GM21528 (cell line): Measurements from ENCODE around the gene CSF1R.

Experiments used
- ATAC-seq: cut with Tn5 transposase; IDR thresholded peaks from one replicate; pipeline ENCODE4 v1.9.1; 2021; ENCODE audit warnings: mild to moderate bottlenecking, moderate library complexity; ENCODE audit not compliant: unreplicated experiment, low FRiP score

Gene CSF1R

DNA sequence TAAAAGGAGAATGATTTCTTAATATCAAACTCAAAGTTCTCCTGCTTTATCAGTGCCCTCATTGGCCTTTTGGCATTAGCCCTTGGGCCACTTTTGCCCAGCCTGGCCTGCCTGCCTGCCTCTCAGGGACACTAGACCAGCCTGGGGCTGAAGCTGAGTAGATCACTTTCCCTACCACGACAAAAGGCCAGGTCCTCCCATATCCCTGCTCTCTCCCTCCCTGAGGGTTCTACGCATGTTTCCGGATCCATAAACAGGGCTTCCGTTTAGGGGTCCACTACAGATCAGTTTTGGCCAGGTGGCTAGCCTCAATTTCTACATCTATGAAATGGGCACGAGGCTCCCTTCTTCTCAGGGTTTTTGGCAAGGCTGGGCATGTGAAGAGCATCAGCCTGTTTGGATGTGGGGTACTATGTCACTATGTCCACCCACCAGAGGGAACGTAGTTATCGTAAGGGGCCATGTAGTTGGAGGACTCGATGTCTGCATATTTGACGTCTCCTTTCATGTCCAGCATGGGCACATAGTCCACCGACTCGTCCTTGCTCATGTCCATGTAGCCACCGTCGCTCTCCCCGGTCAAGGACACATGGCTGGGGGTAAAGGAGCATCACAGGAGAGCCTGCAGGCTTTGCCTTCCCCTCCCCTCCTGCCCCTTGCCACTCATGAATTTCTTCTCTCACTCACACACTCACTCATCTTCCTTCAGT, 35.2 kb upstream of the CSF1R start:
- ATAC-seq: no peak

DNA sequence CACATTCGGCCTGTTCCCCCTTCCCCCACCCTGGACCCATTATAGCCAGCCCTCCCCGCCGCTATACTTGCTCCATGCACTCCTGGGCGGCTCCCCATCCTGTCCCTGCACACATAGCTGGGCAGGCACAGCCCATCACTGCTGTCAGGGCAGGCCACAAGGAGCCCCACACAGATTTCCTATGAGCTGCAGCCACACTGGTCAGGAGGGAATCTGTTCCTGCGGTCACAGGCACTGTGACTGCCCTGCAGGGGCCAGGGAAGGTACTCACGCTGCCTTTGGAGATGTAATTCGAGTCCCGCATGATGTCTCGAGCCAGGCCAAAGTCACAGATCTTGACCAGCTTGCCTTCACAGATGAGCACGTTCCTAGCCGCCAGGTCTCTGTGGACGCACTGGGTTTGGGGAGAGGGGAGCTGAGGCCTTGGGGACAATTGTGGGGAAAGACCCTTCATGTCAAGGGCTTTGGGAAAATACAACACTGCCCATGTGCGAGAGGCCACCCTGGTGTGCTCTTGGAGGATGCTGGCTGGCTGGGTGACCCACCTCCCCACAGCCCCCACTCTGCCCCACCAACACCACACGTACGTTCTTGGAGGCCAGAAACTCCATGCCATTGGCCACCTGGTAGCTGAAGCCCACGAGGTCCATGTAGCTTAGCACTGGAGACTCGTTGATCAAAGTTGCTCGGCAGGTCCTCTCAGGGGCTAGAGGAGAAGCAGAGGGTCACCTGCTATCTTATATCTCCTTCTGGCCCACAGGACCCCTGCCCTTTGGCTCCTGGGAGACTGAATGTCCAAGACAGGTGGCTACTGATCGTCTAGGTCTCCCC, 34.5 kb upstream of the CSF1R start:
- no peak for ATAC-seq

DNA sequence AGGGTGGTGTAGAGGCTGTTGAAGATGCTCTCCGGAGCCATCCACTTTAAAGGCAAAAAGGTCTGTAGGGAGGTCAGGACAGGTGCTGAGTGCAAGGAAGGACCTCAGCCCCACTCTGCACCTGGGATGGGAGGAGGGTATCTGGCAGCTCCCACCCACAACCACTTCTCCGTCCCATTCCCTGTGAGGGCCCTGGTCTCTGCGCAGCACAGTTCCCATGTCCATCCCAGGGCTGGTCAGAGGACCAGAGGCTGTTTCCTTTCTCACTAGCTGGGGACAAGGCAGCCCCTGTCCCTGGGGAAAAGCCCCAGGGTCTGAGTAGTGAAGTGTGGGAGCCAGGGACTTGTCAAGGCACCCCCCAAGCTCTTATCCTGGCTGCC, 33.7 kb upstream of the CSF1R start:
- ATAC-seq: no peak

DNA sequence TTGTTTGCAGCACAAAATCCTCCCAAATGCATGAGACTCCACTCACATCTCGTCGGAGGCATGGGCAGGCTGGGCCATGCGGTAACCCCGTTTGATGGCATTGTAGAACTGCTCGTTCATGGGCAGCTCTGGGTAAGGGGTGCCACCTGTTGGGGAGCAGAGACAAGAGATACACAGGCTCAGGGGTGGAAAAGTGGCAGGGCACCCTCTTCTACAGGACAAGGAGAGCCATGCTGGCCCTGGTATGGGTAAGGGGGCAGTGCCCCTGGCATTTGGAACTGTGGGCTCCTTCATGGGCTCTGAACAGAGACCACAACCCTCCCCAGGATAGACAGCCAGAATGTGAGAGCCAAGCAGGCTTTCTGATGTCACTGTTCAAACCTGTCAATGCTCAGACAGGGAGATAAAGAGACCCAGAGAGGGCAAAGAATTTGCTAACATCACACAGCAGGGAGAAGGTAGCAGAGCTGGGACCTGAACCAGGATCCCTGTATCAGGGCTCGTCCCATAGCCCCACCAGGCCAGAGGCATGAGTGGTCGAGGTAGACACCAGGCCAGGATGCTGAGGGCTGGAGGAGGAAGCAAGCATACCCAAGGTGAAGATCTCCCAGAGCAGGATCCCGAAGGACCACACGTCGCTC, 33.2 kb upstream of the CSF1R start:
- no peak for ATAC-seq

DNA sequence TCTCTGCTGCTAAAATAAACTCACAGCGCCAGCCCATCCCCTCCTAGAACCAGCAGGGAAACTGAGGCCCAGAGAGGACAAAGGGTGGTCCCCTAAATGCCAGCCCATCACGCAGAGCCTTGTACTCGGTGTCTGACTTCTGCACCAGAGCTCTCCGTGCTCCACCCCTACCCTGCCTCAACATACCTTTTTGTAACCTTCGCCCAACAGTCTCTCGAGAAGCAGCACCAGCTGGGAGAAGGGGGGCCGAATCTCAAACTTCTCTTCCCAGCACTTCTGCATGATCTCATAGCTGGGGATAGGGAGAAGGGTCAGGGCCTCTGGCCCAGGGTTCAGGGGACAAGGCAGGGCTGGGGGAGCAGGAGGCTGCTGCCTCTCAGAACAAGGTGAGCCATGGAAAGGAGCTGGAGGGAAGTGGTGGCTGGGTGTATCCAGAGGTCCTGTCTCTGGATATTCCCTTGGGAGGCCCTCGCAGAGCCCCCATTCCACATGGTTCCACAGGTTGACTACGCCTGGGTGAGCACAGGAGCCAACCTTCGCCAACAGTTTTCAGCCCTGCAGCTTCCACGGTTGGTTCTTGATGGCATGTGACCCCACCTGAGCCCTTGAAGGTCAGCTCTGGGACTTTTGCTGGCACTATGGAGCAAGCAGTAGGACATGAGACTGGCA, 32.3 kb upstream of the CSF1R start:
- ATAC-seq: no peak

DNA sequence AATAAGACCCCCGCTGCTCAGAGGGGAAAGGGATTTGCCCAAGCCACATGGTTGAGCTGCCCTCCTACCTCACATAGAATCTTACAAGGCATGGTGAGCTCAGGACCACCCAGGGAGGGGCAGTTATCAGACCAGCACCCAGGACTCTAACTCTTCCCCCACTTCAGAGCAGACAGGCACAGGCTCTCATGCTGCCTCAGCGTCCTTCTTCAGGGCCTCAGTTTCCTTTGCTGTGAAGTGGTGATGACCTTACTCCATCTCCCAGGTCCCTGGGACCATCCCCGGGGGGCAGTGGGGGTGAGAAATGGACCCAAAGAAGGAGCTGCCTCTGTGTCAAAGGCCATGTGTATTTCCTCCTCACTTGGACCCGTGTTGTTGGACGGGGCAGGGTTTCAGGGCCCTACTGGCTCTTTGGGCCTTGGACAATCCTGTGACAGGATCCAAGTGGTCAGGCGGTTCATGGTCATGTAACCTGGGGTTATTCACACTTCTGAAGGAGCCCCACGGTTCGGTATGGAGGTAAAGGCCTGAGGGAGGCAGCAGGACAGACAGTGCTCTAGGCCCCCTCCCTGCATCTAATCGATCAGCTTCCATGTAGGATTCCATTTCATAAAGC, 31.7 kb upstream of the CSF1R start:
- ATAC-seq: no peak

DNA sequence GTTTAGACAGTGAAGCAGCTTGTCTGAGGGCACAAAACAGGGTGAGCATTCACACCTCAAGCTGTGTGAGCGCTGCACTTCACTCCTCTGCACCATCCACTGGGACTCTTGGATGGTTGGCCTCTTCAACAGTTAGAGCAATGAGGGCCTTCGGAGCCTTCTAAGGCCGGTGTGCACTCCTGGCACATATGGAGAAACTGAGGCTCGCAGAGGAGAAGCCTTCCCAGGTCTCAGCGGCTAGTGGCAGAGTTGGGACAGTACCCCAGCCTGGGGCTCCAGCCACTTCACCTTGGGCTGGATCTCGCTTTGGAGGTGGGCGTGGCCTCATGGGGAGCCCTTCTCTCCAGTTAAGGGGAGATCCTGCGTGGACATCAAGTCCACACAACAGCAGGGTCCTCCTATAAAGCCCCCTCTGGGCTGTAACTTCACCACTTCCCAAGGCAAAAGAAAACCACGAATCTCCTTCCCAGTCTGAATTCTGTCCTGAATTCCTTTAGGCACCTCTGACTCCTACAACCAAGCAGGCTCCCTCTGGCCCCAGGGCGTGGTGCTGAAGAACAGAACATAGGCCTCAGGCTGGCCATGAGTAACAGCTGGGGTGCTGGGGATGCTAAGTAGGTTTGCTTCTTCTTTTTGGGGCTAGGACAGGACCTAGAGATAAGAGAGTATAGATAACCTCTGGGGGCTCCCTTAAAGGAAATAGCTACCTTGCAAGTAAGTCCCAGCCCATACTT, 30.5 kb upstream of the CSF1R start:
- ATAC-seq: no peak

DNA sequence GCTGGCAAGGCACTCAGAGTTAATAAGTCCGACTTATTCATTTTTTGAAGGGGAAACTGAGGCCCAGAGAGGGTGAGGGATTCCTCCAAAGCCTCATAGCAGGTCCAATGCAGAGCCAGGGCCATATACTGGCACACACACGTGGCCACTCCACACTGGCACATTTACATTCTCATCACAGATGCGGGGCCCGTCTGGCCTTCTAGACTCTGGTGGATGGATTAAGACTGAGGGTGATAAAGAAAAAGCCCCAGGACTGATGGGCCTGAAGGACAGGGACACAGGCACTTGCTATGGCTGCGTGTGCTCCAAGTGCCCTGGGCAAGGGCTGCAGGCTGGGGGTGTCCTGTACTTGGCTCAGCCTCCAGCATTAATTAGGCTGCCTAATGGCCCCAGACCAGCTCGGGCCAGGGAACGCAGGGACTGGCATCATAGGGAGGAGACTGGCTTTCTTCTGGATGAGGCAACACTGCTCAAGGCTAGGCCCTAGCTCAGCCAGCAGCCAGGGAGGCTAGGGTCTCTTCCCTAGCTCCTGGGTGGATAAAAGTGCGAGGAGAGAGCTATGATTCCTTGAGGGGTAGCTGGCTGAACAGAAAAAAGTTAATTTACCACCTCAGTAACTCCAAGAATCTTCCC, 28.5 kb upstream of the CSF1R start:
- no peak for ATAC-seq

DNA sequence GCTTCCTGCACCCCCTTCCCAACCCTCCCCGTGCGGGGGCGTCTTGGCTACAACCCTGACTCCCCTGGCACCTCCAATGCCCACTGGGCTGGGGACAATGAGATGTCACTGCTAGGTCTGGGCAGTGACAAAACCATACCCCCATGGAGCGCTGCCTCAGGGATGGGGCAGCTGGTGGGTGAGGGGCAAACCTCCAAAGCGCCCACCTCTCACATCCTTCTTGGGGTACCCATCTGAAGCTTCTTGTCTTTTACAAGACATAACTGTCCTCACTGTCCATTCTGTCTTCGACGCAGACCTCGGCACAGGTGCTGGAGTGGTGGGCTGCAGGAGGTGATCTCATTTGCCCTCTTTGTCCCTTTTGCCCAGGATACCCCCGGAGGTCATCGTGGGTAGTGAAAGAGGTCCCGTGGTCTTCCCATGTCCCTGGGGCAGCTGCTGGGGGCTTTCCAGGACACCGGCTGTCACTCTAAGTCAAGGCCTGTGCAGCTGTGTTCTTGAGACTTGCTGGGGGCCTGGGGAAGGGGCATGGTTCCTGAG, 27.8 kb upstream of the CSF1R start:
- ATAC-seq: no peak

DNA sequence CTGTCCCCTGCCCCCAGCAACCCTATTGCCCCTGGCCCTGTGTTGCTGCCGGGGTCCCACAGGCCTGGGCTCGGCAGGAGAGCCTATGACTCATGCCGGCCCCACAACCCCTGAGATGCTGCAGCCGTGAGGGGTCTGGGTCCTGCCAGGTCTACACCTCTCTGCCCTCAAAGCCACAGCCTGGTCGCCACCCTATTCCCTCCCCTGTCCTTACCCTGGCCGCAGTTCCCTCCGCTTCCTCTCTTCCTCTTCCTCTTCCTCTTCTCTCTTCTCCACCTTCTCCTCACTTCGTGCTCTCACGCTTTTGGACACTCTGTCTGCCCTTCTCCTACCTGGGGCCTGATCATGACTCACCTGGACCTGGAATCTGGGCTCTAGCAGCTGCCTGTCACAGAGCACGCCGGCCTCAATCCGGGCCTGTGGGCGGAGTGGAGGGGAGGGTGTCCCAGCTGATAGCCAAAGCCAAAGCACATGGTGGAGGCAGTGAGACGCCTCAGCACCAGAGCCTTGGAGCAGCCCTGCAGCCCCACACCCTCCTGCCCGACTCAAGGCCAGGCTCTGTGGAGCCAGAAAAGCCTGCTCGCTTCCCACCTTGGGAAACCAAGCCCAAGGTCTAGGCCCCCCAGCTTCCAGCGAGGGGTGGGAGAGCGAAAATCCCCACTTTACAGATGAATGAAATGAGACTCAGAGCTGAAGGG, 26.8 kb upstream of the CSF1R start:
- ATAC-seq: no peak

DNA sequence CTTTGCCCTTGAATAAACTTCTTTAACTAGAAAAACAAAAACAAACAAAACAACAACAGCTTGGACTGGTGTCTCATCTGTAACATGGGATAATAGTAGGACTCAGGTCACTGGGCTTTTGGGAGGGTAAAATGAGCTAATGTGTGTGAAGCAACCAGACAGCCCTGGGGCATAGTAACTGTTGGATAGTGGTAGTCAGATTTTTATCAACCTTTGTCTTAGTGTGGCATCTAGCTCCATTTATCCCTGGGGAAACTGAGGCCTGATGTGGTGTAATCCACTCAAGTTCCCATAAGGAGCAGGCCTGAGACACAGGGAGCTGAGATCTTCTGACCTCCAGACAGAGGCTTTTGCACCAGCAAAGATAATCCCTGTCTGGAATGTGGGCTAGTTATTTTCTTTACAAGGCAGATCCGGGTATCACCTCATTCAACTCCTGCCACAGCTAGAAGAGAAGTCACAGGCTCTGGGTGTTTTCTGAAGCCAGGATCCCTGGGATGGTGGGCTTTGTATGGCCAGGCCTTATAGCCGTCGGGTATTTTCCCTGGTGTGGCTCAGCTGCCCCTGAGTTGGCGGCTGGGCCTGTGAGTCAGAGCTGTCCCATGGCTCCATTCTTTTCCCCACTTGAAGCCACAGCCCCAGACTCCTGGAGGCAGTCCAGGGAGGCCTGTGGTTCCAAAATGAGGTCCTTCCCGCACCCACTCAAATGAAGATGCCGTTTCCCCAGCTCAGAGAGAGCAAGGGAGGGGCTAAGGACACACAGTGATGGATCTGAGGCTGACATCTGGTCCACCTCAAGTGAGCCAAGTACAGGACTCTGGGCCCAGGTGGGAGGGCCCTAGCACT, 26.1 kb upstream of the CSF1R start:
- ATAC-seq: no peak

DNA sequence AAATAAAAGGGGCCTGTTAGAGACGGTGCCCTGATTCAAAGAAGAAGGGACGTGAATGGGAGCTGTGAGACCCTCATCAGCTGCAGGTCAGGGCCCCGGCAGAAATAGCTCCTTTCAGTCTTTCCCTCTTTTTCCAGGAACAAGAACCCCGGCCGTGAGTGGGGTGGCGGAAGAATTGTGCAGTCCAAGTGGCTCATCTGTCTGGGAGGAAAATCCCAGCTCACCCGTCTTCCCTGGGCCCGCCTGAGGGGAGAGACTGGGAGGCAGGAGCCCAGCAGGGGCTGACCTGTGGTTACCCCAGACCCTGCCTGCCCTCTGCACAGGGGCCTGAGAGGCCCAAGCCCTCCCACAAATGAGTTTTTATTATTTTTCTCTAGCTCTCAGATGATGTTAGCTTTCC, 24.8 kb upstream of the CSF1R start:
- no peak for ATAC-seq

DNA sequence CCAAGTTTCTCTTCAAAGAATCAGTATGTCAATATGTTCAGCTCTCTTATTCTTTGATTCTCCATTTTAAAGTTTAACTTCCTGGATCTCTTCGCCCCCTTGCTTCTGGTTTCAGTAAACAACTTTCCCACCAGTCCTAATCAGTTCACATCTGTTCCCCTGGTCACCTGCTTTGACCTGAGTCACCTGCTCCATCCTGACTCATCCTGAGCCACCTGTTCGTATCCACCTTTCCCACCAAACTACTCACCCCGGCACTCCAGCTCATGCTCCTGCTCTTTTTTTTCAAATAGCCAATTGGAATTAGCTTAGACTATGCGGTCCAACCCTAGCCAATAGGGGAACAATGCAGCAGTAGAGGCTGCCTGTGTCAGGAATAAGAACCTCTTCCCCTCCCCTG, 23.6 kb upstream of the CSF1R start:
- ATAC-seq: no peak

DNA sequence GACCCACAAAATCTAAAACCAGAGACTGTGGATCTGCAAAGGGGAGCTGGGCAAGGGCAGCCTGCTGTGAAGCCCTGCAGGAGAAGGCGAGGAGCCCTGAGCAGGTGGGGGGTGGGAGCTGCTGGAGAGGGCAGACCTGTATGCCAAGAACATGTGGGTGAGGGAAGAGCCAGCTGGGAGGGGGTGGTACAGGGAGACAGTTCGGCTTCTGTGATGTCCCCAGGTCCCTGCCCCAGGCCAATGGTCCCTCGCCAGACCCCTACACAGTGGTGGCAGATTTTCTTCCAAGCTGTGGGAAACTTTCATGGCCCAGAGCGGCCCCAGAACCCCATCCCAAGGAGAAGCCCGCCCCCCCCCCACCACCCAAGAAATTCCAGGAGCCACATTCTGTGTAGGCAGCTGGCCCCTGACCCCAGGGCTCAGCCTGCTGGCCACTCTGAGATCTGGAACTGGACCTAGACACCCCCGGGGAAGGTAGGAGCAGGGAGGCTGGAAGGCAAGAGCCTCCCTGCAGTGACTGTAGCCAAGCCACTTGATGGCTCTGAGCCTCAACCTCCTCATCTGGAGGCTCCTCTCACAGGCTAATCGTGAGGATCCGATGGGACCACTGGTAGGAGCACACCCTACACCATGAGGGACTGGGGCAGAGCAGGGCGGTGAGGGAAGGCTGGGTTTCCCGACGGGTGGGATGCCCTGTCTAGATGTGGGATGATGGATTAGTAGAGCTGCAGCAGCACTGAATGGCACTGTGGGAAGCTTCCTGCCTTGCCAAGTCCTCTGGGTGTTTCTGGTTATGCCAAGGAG, 22.6 kb upstream of the CSF1R start:
- ATAC-seq: no peak

DNA sequence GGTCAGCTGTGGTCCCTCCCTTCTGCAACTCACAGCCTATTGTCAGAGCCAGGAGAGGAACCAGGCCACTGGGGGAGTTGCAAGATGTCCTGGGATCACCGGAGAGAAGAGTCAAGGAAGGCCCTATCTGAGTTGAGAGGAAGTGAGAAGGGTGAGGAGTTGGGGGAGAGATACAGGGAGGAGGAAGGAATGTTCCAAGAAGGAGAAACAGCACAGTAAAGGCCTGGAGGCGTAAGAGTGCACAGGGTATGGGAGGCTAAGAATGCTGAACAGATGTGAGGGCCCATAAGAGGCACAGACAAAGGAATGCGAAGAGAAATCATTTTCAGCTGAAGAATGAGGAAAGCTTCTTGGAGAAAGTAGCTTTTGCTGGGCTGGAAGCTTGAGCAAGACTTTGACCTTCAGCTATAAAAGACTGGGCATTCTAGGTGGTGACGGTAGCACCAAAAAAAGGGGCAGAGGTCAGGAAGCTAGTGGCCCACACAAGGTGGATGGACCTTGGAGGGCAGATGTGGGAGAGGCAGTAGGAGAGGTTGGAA, 21.6 kb upstream of the CSF1R start:
- no peak for ATAC-seq

DNA sequence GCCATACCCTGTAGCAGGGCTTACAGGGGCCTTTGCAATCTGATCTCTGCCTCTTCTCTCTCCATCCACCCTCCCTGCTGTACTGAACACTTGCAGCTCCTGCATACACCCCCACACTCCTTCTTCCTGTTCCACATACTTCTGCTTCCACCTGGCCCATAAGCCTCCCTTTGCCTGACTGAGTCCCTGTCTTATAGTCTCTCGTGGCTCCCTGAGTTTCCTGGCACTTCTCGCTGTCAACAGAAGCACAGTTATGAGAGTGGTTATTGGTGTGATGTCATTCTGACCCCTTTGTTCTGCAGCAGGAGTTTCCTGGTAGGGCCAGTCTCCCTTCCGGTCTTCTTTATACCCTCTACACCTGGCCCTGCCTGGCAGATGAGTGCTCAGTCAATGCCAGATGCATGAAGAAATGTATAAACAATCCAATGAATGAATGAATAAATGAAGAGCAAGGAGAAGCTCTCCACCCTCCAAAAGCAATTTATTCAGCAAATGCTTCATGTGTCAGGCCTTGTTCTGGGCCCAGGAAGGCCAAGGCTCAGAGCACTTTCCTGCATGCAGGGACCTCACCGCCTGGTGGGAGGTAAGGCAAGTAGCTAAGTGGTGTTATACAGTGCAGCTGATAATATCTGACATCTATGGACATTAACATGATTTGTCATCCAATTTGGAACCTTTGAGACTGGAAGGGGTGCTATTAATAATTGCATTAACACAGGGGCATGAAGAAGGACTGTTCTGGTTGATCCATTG, 20.5 kb upstream of the CSF1R start:
- no peak for ATAC-seq
